SJCRH30 (cell line): ENCODE measurements around the gene SMPDL3A. TPM values are rescaled to one million over a fixed set of nuclear protein-coding genes. Genes with fewer than 3 reads are reported as not detected.

Experiments used
- DNase-seq, 2 experiments: peaks; one replicate each; pipeline ENCODE4 v3.0.0-alpha.2; 2015 to 2020
- H3K27ac ChIP-seq: fragments of 250-450 bp; sonication (Bioruptor Pico); 2 replicates; pipeline ENCODE4 v1.5.1; 2020; ENCODE audit warnings: mild to moderate bottlenecking, moderate library complexity
- H3K27me3 ChIP-seq: fragments of 250-450 bp; sonication (Bioruptor Pico); 2 replicates; pipeline ENCODE4 v1.5.1; 2020; ENCODE audit warnings: mild to moderate bottlenecking, moderate library complexity
- H3K36me3 ChIP-seq: fragments of 250-450 bp; sonication (Bioruptor Pico); 2 replicates; pipeline ENCODE4 v1.5.1; 2020; ENCODE audit warnings: mild to moderate bottlenecking, moderate library complexity
- H3K4me1 ChIP-seq: fragments of 250-450 bp; sonication (Bioruptor Pico); 2 replicates; pipeline ENCODE4 v1.5.1; 2020; ENCODE audit warnings: mild to moderate bottlenecking, moderate library complexity
- H3K4me3 ChIP-seq: fragments of 250-450 bp; sonication (Bioruptor Pico); 2 replicates; pipeline ENCODE4 v1.5.1; 2020; ENCODE audit warnings: mild to moderate bottlenecking, moderate library complexity
- H3K9me3 ChIP-seq: fragments of 250-450 bp; sonication (Bioruptor Pico); replicated peaks from 2 replicates; pipeline ENCODE4 v1.5.1; 2020; ENCODE audit warnings: mild to moderate bottlenecking, moderate library complexity
- total RNA-seq: library from RNA; depleted of rRNA; stranded (reverse); fragments of >200 nt; shearing (Covaris generic); gene quantifications from 2 replicates; pipeline ENCODE4 v1.2.3, GENCODE V29; 2014

Gene SMPDL3A
- total RNA-seq, 1 experiment from 2014 or later, result 27.8 TPM

DNA sequence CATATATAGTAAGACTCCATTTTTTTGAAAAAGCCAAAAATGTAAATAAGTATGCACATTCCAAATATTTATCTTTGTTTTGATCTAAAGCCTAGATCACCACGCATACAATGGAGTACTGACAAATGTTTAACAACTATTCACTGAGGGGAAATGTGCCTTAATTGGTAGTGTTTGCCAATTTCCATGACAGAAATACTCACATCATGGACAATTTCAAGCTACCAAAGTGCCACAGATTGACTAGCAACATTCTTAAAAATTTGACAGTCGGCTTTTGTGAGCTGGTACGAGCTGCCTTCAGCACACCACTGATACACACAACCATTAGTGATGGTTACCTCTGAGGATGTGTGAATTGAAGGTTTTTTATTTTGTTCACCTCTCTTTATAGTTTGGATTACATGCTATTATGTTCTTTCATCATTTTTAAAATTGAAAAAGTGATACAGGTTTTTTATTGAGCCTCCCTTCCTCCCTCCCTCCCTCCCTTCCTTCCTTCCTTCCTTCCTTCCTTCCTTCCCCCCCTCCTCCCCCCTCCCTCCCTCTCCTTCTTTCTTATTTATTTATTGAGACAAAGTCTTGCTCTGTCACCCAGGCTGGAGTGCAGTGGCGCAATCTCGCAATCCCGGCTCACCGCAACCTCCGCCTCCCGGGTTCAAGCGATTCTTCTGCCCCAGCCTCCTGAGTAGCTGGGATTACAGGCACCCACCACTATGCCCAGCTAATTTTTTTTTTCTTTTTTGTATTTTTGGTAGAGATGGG is 19.2 kb downstream of the SMPDL3A start:
- no peak overlapping the region for H3K4me3 ChIP-seq
- peaks cover 32% of the 10 kb centered on the region for H3K36me3 ChIP-seq
- H3K9me3 ChIP-seq, result no peaks in the 10 kb centered on the region
- H3K27me3 ChIP-seq, result no peaks in the 10 kb centered on the region
- DNase-seq, result no peak
- H3K4me1 ChIP-seq, result peaks cover 7% of the 10 kb centered on the region
- H3K27ac ChIP-seq, result no peak overlapping the region

DNA sequence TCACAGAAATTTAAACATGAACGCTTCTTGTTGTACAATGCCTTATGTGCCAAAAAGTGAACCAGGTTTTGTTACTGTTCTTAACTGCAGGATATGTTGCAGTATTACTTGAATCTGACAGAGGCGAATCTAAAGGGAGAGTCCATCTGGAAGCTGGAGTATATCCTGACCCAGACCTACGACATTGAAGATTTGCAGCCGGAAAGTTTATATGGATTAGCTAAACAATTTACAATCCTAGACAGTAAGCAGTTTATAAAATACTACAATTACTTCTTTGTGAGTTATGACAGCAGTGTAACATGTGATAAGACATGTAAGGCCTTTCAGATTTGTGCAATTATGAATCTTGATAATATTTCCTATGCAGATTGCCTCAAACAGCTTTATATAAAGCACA is 19.9 kb downstream of the SMPDL3A start:
- Histone ChIP-seq H3K27ac (no peak overlapping the region), H3K36me3 (peaks cover 32% of the 10 kb centered on the region), H3K27me3 (no peaks in the 10 kb centered on the region), H3K9me3 (no peaks in the 10 kb centered on the region), H3K4me1 (peaks cover 3% of the 10 kb centered on the region), H3K4me3 (no peak overlapping the region)
- DNase-seq, result no peak

DNA sequence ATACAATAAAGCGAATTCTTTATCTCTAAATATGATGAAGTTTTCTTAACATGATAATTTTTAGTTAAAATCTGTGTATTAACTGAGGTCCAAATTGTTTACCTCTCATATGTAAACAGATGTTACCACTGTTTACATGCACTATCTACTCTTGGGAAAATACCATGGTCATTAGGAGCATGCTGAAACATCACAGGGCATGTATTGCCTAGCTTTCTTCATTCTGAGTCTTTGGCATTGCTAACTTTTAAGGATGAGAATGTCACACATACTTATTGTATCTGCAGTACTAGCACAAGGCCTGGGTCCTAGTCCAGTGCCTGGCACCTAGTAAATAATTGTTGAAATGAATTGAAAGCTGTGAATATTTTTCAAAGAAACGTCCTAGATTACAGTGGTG is 20.6 kb downstream of the SMPDL3A start:
- H3K36me3 ChIP-seq, result peaks cover 30% of the 10 kb centered on the region
- DNase-seq, result no peak
- H3K4me3 ChIP-seq, result no peak overlapping the region
- peaks cover 3% of the 10 kb centered on the region for H3K4me1 ChIP-seq
- H3K9me3 ChIP-seq, result no peaks in the 10 kb centered on the region
- H3K27me3 ChIP-seq, result no peaks in the 10 kb centered on the region
- no peak overlapping the region for H3K27ac ChIP-seq

DNA sequence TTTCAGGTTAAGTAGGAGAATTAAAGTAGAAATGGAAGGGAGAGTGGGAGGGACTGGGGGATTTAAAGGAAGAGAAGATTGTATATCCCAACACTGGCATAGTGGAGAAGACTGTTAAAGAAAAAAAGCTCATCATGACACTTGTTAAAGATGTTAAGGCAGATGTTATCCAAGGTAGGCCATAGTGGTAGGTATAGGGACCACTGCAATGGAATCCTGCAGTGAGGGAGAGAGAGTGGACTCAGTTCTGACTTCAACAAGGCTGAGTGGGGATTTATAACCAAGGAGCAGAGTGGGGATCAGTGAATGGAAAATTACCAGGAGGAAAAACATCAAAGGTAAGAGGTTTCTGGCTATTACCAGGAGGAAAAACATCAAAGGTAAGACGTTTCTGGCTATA is 21.1 kb downstream of the SMPDL3A start:
- no peaks in the 10 kb centered on the region for H3K27me3 ChIP-seq
- H3K9me3 ChIP-seq, result no peaks in the 10 kb centered on the region
- H3K27ac ChIP-seq, result no peak overlapping the region
- peaks cover 3% of the 10 kb centered on the region for H3K4me1 ChIP-seq
- H3K36me3 ChIP-seq, result peaks cover 25% of the 10 kb centered on the region; the same call in 1 of the 2 replicates
- H3K4me3 ChIP-seq, result no peak overlapping the region
- DNase-seq, result no peak

DNA sequence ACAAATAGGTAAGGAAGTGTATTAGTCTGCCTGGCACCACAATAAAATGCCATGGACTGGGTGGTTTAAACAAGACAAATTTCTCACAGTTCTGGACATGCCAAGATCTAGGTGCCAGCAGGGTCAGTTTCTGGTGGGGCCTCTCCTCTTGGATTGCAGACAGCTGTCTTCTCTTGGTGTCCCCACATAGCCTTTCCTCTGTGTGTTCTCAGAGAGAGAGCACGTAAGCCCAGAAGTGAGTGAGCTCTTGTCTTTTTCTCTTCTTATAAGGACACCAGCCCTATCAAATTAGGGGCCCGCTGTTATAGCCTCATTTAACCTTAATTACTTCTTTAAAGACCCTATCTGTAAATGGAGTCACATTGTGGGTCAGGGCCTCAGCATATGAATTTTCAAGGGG is 28.3 kb downstream of the SMPDL3A start:
- Histone ChIP-seq H3K4me3 (no peak overlapping the region), H3K9me3 (no peaks in the 10 kb centered on the region), H3K4me1 (no peaks in the 10 kb centered on the region), H3K27me3 (no peaks in the 10 kb centered on the region), H3K27ac (no peak overlapping the region), H3K36me3 (no peaks in the 10 kb centered on the region)
- peak in 1 of 2 experiments; percentile 28 for DNase-seq

DNA sequence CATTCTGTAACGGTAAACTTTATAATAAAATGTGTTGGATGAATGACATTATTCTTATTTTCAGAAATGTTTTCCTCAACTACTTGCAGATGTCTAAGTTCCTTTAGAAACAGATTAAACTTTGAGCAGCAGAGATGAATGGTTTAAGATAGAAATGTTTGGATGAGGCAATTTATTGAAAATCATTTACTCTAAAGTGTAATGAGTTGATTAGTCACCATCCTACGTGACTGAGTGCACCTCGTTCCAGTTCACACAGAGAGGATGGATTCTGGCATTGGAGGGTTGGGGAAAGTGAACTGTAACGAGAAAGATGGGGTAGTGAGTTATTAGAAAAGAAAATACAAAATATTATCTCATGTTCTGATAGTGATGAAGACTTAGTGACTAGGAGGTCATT is 28.7 kb downstream of the SMPDL3A start:
- no peaks in the 10 kb centered on the region for H3K4me1 ChIP-seq
- no peak overlapping the region for H3K4me3 ChIP-seq
- H3K27ac ChIP-seq, result no peak overlapping the region
- DNase-seq, result no peak
- no peaks in the 10 kb centered on the region for H3K27me3 ChIP-seq
- no peaks in the 10 kb centered on the region for H3K9me3 ChIP-seq
- H3K36me3 ChIP-seq, result no peaks in the 10 kb centered on the region

DNA sequence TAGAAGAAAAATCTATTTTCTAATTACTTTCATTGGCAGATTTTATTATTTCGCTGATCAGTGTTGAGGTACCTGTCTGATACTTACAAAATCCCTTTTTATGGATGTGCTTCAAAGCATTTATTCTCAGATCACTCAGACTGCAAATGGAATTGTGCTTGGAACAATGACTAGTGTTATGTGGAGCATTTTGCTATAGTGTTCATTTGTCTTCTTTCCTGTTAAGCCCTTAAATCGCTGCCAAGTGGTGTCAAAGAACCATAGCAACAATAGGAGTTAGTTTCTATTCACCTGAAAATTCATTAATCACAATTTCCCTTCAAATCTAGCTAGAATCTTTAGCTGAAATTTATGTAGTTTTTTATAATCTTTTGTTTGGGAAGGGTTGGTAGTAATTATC is 29.8 kb downstream of the SMPDL3A start:
- Histone ChIP-seq H3K4me3 (no peak overlapping the region), H3K4me1 (no peaks in the 10 kb centered on the region), H3K27me3 (no peaks in the 10 kb centered on the region), H3K9me3 (no peaks in the 10 kb centered on the region), H3K36me3 (no peaks in the 10 kb centered on the region), H3K27ac (no peak overlapping the region)
- DNase-seq, result no peak

DNA sequence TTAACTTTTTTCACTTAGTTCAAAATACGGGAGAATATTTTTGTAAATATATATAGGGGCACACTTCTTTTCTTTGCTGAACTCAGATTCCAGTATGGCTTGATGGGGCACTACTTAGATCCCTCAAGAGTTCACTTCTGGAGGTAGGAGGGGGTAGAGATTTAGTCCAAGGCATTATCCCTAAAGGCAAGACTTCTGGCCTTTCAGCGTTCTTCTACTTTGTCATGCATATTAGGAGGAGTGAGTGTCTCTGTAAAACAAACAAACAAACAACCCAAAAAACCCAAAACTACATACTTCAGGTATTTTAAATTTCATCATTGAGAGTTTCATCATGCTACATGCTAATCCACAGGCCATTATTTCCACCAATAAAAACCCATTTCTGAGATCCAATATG is 32.0 kb downstream of the SMPDL3A start:
- H3K9me3 ChIP-seq, result no peaks in the 10 kb centered on the region
- no peaks in the 10 kb centered on the region for H3K36me3 ChIP-seq
- no peaks in the 10 kb centered on the region for H3K4me1 ChIP-seq
- no peak overlapping the region for H3K27ac ChIP-seq
- H3K4me3 ChIP-seq, result no peak overlapping the region
- DNase-seq, result no peak
- no peaks in the 10 kb centered on the region for H3K27me3 ChIP-seq

DNA sequence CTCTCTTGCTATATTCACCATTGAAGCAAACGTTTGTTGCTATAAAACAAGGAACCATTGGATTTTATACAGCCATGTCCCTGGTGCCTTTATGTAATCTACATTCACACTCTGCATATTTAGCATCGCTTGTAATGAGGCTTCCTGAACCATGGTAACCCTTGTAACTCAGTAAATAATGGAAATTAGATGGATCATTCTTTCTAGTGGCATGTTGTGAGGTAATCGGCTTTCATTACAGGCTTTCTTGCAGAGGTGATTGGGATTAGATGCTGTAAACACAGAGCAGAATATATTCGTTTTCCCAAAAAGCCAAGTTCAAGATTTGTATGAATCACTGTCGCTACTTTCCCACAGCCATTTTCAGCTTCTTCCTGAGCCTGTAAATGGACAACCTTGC is 36.1 kb downstream of the SMPDL3A start:
- H3K27ac ChIP-seq, result no peak overlapping the region
- H3K36me3 ChIP-seq, result no peaks in the 10 kb centered on the region
- H3K27me3 ChIP-seq, result no peaks in the 10 kb centered on the region
- H3K4me1 ChIP-seq, result no peaks in the 10 kb centered on the region
- no peaks in the 10 kb centered on the region for H3K9me3 ChIP-seq
- DNase-seq, result no peak
- H3K4me3 ChIP-seq, result no peak overlapping the region

DNA sequence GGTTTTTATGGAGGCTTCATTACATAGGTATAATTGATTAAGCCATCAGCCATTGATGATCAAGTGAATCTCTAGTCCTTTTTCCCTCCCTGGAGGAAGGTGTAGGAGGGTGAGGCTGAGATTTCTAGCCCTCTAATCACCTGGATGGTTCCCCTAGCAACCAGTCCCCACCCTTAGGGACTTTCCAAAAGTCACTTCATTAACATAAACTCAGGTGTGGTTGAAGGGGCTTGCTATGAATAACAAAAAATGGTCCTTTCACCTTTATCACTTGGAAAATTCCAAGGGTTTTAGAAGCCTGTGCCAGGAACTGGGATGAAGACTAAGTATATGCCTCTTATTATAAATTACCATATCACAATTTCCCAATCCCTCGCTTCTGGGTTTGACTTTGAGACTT is 40.4 kb downstream of the SMPDL3A start:
- peaks cover 10% of the 10 kb centered on the region for H3K4me1 ChIP-seq
- DNase-seq, result no peak
- no peak overlapping the region for H3K4me3 ChIP-seq
- no peaks in the 10 kb centered on the region for H3K36me3 ChIP-seq
- H3K27ac ChIP-seq, result no peak overlapping the region
- H3K9me3 ChIP-seq, result no peaks in the 10 kb centered on the region
- no peaks in the 10 kb centered on the region for H3K27me3 ChIP-seq

DNA sequence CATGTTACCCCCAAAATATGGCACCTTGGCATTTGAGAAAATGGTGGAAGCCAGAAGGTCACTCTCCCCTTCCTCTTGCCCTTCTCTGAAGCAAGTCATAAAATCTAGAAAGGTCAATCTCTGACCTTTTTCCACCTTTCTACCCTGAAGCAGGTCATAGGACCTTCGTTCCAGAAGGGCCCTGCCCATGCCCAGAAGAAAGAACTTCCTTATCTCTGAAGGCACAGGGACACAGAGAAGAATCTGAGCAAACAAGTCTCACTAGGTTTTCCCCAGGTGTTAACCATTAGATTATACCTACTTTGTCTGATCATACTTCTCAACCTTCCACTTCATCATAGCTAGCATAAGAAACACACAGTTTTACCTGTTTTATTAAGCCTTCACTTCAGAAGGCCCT is 42.5 kb downstream of the SMPDL3A start:
- DNase-seq, result no peak
- Histone ChIP-seq H3K4me1 (peaks cover 10% of the 10 kb centered on the region), H3K9me3 (no peaks in the 10 kb centered on the region), H3K36me3 (no peaks in the 10 kb centered on the region), H3K4me3 (no peak overlapping the region), H3K27ac (no peak overlapping the region), H3K27me3 (no peaks in the 10 kb centered on the region)

DNA sequence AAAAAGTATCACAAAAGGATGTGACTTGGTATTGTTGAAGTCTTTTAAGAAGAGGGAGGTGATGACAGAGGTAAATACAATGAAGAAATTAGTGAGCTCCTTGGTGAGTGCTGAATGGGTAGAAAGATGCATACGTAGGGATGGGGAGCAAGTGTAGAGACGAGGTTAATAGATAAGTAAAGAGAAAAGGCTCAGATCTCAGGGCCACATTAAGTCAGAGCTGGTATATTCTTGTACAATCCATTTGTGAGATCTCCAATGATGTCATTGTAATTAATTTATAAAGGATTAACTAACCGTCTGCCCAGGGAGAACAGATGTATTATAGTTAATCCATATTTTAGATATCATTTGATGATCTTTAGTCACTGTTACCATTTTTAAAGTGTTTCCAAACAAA is 43.4 kb downstream of the SMPDL3A start:
- H3K4me1 ChIP-seq, result peaks cover 10% of the 10 kb centered on the region
- H3K9me3 ChIP-seq, result no peaks in the 10 kb centered on the region
- no peak for DNase-seq
- no peaks in the 10 kb centered on the region for H3K27me3 ChIP-seq
- no peak overlapping the region for H3K27ac ChIP-seq
- H3K4me3 ChIP-seq, result no peak overlapping the region
- H3K36me3 ChIP-seq, result no peaks in the 10 kb centered on the region

DNA sequence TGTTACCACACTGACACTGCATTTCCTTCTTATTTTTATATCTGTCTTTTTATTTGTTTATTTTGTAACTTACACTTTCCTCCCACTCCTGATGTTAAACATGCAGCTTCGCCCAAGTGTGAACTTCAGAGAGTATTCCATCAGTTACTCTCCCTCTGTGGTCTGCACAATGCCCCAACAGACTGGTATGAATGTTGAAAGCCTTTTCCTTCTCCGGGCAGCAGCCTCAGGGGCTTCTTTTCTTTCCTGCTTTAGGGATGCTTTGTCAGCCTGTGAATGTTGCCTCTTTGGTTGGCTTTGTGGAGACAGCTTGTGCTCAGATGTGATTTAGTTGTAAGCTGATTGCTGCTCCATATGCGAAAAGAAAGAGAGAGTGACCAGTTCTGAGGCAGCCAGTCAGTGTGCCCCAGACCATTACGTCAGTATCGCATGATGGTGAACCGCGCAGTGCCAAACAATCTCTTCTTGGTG is 44.0 kb downstream of the SMPDL3A start:
- Histone ChIP-seq H3K36me3 (no peaks in the 10 kb centered on the region), H3K27ac (no peak overlapping the region), H3K27me3 (no peaks in the 10 kb centered on the region), H3K4me1 (peaks cover 10% of the 10 kb centered on the region), H3K9me3 (no peaks in the 10 kb centered on the region), H3K4me3 (no peak overlapping the region)
- DNase-seq, result peak; percentile 7 to 46

DNA sequence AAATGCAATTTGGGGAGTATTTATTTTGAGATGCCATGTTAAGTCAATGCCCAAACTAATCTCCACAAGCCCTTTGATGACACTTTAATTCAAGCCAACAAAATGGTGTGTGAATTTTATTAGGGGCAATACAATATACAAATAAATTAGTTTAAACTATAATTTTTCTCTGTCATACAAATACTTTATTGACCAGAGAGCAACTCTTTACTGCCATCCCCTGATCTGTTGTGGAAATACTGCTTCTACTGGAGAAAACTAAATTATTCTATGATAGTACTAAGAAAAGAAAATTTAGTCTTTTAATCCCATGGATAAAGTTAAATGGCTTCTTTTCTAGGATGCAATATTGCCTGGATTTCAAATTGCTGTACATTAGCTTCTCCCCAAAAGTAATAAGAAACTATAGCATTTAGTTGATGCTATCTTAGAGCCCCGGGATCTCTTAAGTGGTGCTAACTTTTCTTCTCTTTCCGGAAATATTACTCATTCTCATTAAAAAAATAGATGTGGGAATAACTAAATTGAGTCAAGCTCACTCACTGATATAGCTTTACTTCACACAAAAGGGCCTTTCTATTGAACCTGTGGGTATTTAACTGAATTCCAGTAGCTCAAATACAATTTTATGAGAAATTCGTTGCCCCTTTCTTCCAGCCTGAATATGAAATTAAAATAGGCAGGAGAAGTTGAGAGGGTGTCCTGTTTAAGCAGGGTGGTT is 49.2 kb downstream of the SMPDL3A start:
- no peaks in the 10 kb centered on the region for H3K9me3 ChIP-seq
- peak in 1 of 2 experiments; percentile 36 for DNase-seq
- H3K27ac ChIP-seq, result no peak overlapping the region
- H3K4me1 ChIP-seq, result peaks cover under 1% of the 10 kb centered on the region; the same call in 1 of the 2 replicates
- no peak overlapping the region for H3K4me3 ChIP-seq
- no peaks in the 10 kb centered on the region for H3K36me3 ChIP-seq
- 0 out of 2 replicates have a peak, but pooled peaks cover 3% of the 10 kb centered on the region for H3K27me3 ChIP-seq

DNA sequence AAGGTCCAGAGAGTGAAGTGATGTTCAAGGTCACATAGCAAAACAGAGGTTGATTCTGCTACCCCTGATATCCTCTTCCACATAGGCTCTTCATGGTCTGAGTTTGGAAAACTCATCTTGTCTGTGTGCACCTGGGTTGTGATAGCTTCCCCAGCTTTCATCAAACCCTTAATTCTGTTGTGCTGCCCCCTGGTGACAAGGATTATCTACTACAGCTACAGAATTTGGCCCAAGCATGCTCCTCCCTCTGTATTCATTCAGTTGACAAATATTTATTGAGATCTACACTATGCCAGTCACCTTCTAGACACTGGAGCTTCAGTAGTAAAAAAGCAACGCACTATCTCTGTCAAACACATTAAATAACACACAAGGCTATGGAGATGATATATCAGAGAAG is 50.4 kb downstream of the SMPDL3A start:
- Histone ChIP-seq H3K9me3 (no peaks in the 10 kb centered on the region), H3K4me1 (no peaks in the 10 kb centered on the region), H3K4me3 (no peak overlapping the region), H3K27ac (no peak overlapping the region), H3K27me3 (0 out of 2 replicates have a peak, but pooled peaks cover 3% of the 10 kb centered on the region), H3K36me3 (no peaks in the 10 kb centered on the region)
- DNase-seq, result peak; percentile 49 to 84
